ENCODE data around the gene GMDS.

The GMDS gene

DNA sequence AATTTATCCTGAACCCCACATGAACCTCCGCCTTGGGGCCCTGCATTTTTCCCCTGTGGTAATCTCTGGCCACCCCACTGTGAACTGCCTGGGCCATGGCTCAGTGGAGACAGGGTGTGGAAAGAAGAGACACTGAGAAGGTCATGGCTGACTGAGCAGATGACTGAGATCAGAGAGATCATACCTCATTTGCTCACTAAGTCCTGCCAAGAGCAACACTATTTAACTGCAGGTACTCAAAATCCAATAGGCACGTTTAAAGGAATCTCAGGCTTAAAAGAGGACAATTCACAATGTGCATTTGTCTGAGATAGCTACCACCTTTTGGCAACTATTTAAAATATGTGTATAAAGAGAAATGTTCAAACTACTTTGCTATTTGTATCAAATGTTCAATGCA lies 305.0 kb downstream of the GMDS start:
- no peak for DNase-seq (ENCODE audit: low read depth)

- DNase-seq (ENCODE audit: low read depth), result no peak
Measured at GRCh38 chr6:1933292-1933691, 312.1 kb downstream of the GMDS start.

DNA sequence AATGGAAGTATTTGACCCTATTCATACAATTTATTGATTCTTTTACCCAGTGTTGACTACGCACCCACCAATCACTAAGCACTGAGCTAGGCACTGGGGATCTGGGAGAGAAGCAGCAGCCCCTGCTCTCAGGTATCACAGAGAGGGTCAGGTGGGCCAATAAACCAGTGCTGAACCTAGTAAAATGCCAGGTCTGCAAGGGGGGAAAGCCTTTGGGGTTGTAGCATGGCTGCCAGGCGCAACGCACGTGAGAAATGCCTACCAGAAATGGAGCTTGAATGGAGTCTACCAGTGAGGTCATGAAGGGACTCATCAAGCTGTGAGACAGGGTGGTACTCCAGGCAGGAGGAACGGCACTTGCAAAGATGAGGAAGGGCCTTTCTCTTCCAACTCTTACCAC lies 313.6 kb downstream of the GMDS start:
- DNase-seq (ENCODE audit: low read depth), result no peak

DNA sequence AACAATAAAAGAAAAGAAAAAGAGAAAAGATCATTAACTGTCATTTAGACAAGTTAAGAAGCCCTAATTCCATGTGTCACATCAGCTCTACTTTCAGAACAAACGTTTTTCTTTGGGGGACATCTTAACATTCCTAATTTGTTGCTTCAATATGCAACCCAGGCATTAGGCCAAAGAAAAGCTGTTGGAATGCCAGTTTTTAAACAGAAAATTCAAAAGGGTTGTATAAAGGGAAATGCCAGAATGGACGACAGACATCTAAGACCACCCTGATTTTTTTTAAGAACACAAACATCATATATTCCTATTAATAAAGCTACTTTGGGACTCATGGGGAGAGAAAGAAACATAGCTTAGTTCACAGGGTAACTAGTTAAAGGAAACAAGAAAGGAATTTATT lies 315.0 kb downstream of the GMDS start:
- no peak for DNase-seq (ENCODE audit: low read depth)

DNA sequence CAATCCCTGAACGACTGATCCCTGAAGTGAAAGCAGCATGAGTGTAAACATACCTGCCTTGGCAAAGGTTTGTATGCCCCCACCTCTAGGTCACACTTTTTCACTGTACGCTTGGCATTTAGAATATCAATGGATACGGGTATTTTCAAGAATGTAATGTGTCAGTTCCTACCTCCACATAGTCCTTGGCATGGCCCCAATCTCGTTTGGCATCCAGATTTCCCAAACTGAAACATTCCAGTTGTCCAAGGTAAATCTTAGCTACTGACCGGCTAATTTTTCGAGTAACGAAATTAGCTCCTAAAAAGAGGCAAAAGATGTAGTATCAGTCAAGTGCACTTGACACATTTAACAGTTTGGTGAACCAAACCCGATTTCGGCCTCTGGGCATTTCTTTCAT lies 315.5 kb downstream of the GMDS start:
- DNase-seq (ENCODE audit: low read depth), result no peak

- DNase-seq (ENCODE audit: low read depth), result no peak
Measured at GRCh38 chr6:1925743-1926430, 319.5 kb downstream of the GMDS start.

DNA sequence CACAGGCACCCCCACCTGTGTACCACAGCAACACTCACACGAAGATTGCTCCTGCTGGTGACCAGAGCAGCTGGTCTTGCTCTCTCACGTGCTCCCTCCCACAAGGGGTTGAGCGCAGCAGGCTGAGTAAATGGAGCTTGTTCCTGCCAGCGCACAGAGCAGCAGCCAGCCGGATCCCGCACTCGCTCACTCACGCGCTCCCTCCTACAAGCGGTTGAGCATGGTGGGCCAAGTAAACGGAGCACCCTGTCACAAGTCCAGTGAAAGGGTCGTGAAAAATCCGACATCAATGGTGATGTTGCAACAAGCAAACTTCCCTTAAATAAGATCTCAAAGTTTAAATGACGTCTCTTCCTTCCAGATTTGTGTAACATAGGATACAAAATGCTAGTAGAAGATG lies 322.0 kb downstream of the GMDS start:
- DNase-seq (ENCODE audit: low read depth), result no peak

DNA sequence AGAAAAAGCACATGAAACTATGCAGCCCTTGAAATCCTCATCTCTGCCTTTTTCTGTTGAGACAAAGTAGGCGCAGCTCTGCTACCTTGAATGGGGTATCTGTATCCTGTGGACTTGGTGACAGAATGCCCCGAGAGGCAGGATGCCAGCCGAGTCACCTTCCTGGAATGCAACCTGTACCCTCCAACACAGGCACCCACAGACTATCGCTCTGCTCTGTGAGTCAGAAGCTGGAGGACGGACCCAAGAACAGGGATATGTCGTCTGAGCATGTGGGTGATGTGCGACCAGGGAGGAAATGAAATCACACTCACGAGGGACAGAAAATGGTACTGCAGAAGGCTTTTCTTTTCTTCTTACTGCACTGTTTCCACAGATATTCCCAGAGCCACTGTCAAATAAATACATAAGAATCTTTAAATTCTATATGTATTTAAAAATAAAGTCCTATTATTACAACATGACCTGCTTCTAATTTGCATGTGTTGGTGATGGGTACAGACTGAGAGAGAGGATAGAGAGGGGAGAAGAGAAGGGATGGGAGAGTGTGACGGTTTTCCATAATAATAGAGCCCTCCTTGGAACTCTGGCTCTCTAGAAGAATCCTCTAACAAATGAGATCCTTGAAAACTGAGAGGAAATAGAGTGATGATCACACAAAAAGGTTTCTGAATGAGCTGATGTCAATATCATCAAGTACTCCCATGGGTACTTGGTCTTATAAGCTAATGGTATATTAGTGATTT lies 327.6 kb downstream of the GMDS start:
- no peak for DNase-seq (ENCODE audit: low read depth)

- DNase-seq (ENCODE audit: low read depth), result no peak
Measured at GRCh38 chr6:1916334-1917070, 328.9 kb downstream of the GMDS start.

- DNase-seq (ENCODE audit: low read depth), result no peak
Measured at GRCh38 chr6:1915226-1915625, 330.2 kb downstream of the GMDS start.

DNA sequence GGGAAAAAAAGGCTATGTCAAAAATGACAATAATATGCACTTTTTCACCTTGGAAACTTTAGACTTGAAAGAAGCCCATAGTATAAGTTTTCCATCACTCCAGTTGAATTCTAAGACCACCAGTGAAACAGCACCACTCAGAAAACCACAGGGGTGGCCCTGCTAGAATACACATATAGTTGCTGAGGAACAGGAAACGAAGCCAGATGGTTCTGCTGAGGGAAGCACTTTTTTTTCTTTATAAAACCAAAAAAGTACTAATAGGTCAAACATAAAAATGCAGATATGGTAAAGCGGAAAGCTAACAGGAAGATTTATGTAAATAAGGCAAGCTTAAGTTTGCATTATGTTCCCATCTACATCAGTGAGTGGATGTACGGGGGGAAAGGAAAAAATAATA lies 331.8 kb downstream of the GMDS start:
- no peak for DNase-seq (ENCODE audit: low read depth)

GRCh38 chr6:1912731-1913130 lies 332.7 kb downstream of the GMDS start:
- DNase-seq (ENCODE audit: low read depth), result no peak

DNA sequence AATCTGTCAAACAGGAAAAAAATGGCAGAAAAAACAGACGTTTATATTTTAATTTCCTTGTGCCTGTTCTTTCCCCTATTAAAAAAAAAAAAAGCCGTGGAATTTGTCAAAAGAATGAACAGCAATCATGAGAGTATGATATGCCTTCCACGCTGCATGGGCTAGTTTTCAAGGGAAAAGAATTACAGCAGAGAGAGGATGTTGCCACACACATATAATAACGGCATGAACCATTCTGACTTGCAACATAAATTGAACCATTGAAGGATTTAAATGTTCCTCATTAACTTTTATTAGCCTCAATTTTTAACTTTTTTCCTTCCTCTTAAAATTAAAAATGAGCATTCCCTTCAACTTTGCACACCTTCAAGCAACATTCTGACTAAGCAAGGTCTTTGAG lies 333.9 kb downstream of the GMDS start:
- DNase-seq (ENCODE audit: low read depth), result no peak

DNA sequence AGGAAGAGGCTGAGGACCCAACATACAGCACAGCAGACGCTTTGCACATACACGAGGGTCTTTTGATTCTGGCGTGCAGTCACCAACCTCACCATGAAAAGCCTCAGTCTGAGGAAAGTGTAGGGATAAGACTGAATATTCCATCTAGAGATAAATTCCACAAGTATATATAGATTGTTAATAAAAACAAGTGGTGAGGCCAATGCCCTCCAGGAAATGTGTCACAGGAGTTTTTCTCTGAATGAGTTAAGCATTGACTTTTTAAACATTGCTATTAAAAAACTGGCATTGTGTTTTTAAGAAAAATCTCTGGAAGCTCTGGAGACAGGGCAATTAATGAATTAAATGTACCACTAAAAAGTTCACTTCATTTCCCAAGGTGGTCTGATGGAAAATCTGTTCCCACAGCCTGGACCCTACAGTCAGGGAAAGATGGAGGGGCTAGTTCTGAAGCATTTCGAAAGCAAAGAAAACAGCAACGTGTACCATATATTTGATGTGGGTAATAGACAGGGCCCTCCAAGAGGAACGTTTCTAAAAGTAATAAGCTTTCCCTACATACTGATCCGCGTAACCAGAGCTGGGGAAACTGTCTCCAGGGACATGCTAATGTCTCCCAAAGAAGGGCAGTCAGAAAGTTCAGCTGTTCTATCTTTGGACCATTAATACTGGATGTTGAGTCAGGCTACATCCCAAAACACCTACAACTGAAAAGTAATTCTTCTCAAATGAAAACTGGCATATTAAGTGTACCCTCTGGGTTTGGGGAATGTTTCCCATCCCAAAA lies 334.6 kb downstream of the GMDS start:
- DNase-seq (ENCODE audit: low read depth), result no peak

DNA sequence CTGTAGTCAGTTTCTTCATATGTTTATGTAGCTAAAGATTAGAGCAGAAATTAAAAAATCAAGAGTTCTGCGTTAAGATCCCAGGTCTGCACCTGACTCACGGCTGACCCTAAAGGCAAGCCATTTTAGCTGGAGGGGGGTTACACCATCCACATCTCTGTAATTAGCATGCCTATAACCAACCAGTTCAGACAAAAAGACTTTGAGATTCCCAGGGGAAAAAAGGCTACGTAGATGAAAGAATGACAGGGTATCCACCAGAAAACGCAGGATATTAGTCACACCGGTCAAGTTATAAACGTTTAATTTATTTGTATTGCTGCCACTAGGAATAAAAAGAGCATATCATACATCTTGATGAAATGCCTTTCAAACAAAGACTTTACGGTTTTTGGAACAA lies 336.6 kb downstream of the GMDS start:
- no peak for DNase-seq (ENCODE audit: low read depth)

GRCh38 chr6:1906609-1907008 lies 338.8 kb downstream of the GMDS start:
- DNase-seq (ENCODE audit: low read depth), result no peak

DNA sequence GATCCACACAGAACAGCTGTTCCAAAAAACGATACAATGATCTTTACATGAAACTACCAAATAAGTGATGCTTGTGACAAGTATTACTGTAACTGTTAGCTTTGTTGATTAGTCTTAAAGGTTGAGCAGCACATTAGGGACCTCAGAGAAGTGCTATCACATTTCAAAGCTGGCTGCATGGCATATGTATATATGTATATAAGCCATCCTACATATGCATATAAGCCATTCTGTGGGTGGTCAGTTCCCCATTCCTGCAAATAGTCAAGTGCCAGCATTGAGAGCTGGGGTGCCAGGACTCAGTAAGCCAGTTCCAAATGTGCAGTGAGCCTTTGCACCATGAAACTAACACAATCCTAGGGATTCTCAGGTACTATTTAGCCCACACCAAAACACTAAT lies 339.4 kb downstream of the GMDS start:
- DNase-seq (ENCODE audit: low read depth), result no peak

GRCh38 chr6:1904898-1905297 lies 340.5 kb downstream of the GMDS start:
- DNase-seq (ENCODE audit: low read depth), result no peak

DNA sequence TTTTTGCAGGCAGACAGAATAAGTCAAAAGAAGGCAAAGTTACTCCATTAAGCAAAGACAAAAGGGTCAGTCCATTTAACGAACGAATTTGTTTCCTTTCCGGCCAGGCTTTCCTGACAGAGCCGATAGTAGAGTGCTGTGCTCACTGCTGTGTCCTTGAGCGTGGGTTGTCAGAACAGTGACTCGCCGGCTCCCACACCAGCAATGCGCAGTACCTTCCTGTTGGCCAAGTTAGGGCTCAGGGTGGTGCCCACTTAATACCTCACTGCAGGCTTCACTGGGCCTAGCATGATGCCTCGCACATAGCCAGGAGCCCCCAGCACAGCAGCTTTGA lies 341.0 kb downstream of the GMDS start:
- DNase-seq (ENCODE audit: low read depth), result no peak

GRCh38 chr6:1903780-1904465 lies 341.5 kb downstream of the GMDS start:
- DNase-seq (ENCODE audit: low read depth), result no peak

DNA sequence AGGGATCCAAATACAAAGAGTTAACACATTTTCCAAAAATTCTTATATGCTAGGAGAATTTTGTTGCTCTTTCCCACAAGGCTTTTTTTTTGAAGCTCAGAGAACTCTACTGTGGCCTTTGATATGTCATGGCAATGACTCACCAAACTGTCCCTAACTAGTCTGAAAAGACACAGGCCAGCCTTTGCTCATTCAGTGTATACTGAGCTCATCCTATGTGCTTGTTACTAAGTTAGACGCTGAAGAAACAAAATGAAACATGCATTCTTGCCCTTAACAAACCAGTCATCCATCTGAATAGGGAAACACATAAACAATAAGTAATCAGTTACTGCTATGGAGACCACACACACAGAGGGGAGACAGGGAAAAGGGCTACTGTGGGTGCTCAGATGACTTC lies 343.8 kb downstream of the GMDS start:
- DNase-seq (ENCODE audit: low read depth), result no peak

GRCh38 chr6:1896897-1897296 lies 348.5 kb downstream of the GMDS start:
- no peak for DNase-seq (ENCODE audit: low read depth)

Measured in fibroblast of the conjunctiva (primary cell).